ENCODE results near the gene PTPRD.
"Not testable (repeated sequence)": the region's sequence is repeated elsewhere in the genome, so short reads cannot be mapped to it uniquely, and the experiment has no call there.

PTPRD gene

GRCh38 chr9:9108641-9109040, 1504.2 kb downstream of the PTPRD start:
- ATAC-seq (replicated peaks; ENCODE audit: extremely low read depth, poor library complexity, severe bottlenecking) (no peak), DNase-seq (ENCODE audit: low spot score in 2 of 2) (no peak)
- H3K36me3 Mint-ChIP-seq (ENCODE audit: insufficient read depth): no peaks in the 10 kb centered on the region
- no peak overlapping the region for H3K4me3 Mint-ChIP-seq
- no peak overlapping the region for H3K27ac Mint-ChIP-seq (ENCODE audit: low read depth)
- no peaks in the 10 kb centered on the region for H3K27me3 Mint-ChIP-seq
- H3K9me3 Mint-ChIP-seq: peaks cover 25% of the 10 kb centered on the region
- H3K4me1 Mint-ChIP-seq: no peaks in the 10 kb centered on the region

- ATAC-seq (replicated peaks; ENCODE audit: extremely low read depth, poor library complexity, severe bottlenecking) (no peak), DNase-seq (ENCODE audit: low spot score in 2 of 2) (no peak)
- H3K27ac Mint-ChIP-seq (ENCODE audit: low read depth): no peak overlapping the region
- no peaks in the 10 kb centered on the region for H3K4me1 Mint-ChIP-seq
- no peaks in the 10 kb centered on the region for H3K27me3 Mint-ChIP-seq
- H3K4me3 Mint-ChIP-seq: no peak overlapping the region
- no peaks in the 10 kb centered on the region for H3K36me3 Mint-ChIP-seq (ENCODE audit: insufficient read depth)
- peaks cover 13% of the 10 kb centered on the region for H3K9me3 Mint-ChIP-seq
Observed at GRCh38 chr9:9102295-9102694, 1510.5 kb downstream of the PTPRD start.

GRCh38 chr9:9100070-9100469, 1512.7 kb downstream of the PTPRD start:
- Mint-ChIP-seq H3K27me3 (no peaks in the 10 kb centered on the region), H3K9me3 (peaks cover 6% of the 10 kb centered on the region), H3K36me3 (ENCODE audit: insufficient read depth) (no peaks in the 10 kb centered on the region), H3K4me3 (no peak overlapping the region), H3K27ac (ENCODE audit: low read depth) (no peak overlapping the region), H3K4me1 (no peaks in the 10 kb centered on the region)
- DNase-seq (ENCODE audit: low spot score in 2 of 2) (no peak), ATAC-seq (replicated peaks; ENCODE audit: extremely low read depth, poor library complexity, severe bottlenecking) (no peak)

GRCh38 chr9:9099646-9100045, 1513.2 kb downstream of the PTPRD start:
- H3K36me3 Mint-ChIP-seq (ENCODE audit: insufficient read depth): no peaks in the 10 kb centered on the region
- H3K9me3 Mint-ChIP-seq: peaks cover 3% of the 10 kb centered on the region
- no peak for DNase-seq (ENCODE audit: low spot score in 2 of 2)
- H3K4me3 Mint-ChIP-seq: no peak overlapping the region
- H3K27ac Mint-ChIP-seq (ENCODE audit: low read depth): no peak overlapping the region
- H3K27me3 Mint-ChIP-seq: no peaks in the 10 kb centered on the region
- ATAC-seq (replicated peaks; ENCODE audit: extremely low read depth, poor library complexity, severe bottlenecking): no peak
- H3K4me1 Mint-ChIP-seq: no peaks in the 10 kb centered on the region

- DNase-seq (ENCODE audit: low spot score in 2 of 2); H3K27me3 Mint-ChIP-seq; H3K9me3 Mint-ChIP-seq; H3K27ac Mint-ChIP-seq (ENCODE audit: low read depth); H3K4me1 Mint-ChIP-seq; ATAC-seq (replicated peaks; ENCODE audit: extremely low read depth, poor library complexity, severe bottlenecking); H3K36me3 Mint-ChIP-seq (ENCODE audit: insufficient read depth); H3K4me3 Mint-ChIP-seq: not testable (repeated sequence)
Observed at GRCh38 chr9:9097254-9097653, 1515.5 kb downstream of the PTPRD start.

- Mint-ChIP-seq H3K4me3 (no peak overlapping the region), H3K27ac (ENCODE audit: low read depth) (no peak overlapping the region), H3K9me3 (no peaks in the 10 kb centered on the region), H3K36me3 (ENCODE audit: insufficient read depth) (no peaks in the 10 kb centered on the region), H3K27me3 (no peaks in the 10 kb centered on the region), H3K4me1 (no peaks in the 10 kb centered on the region)
- ATAC-seq (replicated peaks; ENCODE audit: extremely low read depth, poor library complexity, severe bottlenecking) (no peak), DNase-seq (ENCODE audit: low spot score in 2 of 2) (no peak)
Observed at GRCh38 chr9:9091387-9091786, 1521.4 kb downstream of the PTPRD start.

- no peak for DNase-seq (ENCODE audit: low spot score in 2 of 2)
- Mint-ChIP-seq H3K9me3 (peaks cover 32% of the 10 kb centered on the region), H3K27ac (ENCODE audit: low read depth) (no peak overlapping the region), H3K36me3 (ENCODE audit: insufficient read depth) (peaks cover 1% of the 10 kb centered on the region), H3K4me1 (no peaks in the 10 kb centered on the region), H3K27me3 (no peaks in the 10 kb centered on the region), H3K4me3 (no peak overlapping the region)
- ATAC-seq (replicated peaks; ENCODE audit: extremely low read depth, poor library complexity, severe bottlenecking): no peak
Observed at GRCh38 chr9:9079473-9079872, 1533.3 kb downstream of the PTPRD start.

GRCh38 chr9:9078301-9078700, 1534.5 kb downstream of the PTPRD start:
- DNase-seq (ENCODE audit: low spot score in 2 of 2) (no peak), ATAC-seq (replicated peaks; ENCODE audit: extremely low read depth, poor library complexity, severe bottlenecking) (no peak)
- peaks cover 32% of the 10 kb centered on the region for H3K9me3 Mint-ChIP-seq
- no peaks in the 10 kb centered on the region for H3K27me3 Mint-ChIP-seq
- H3K36me3 Mint-ChIP-seq (ENCODE audit: insufficient read depth): peaks cover 1% of the 10 kb centered on the region
- H3K27ac Mint-ChIP-seq (ENCODE audit: low read depth): no peak overlapping the region
- H3K4me3 Mint-ChIP-seq: no peak overlapping the region
- no peaks in the 10 kb centered on the region for H3K4me1 Mint-ChIP-seq

GRCh38 chr9:9061627-9062026, 1551.2 kb downstream of the PTPRD start:
- no peaks in the 10 kb centered on the region for H3K4me1 Mint-ChIP-seq
- no peak overlapping the region for H3K4me3 Mint-ChIP-seq
- no peaks in the 10 kb centered on the region for H3K27me3 Mint-ChIP-seq
- no peak overlapping the region for H3K27ac Mint-ChIP-seq (ENCODE audit: low read depth)
- no peak for ATAC-seq (replicated peaks; ENCODE audit: extremely low read depth, poor library complexity, severe bottlenecking)
- peaks cover 25% of the 10 kb centered on the region for H3K9me3 Mint-ChIP-seq
- DNase-seq (ENCODE audit: low spot score in 2 of 2): no peak
- no peaks in the 10 kb centered on the region for H3K36me3 Mint-ChIP-seq (ENCODE audit: insufficient read depth)

- Mint-ChIP-seq H3K9me3 (peaks cover 12% of the 10 kb centered on the region), H3K27ac (ENCODE audit: low read depth) (no peak overlapping the region), H3K4me3 (no peak overlapping the region), H3K27me3 (no peaks in the 10 kb centered on the region), H3K36me3 (ENCODE audit: insufficient read depth) (no peaks in the 10 kb centered on the region), H3K4me1 (no peaks in the 10 kb centered on the region)
- DNase-seq (ENCODE audit: low spot score in 2 of 2) (no peak), ATAC-seq (replicated peaks; ENCODE audit: extremely low read depth, poor library complexity, severe bottlenecking) (no peak)
Observed at GRCh38 chr9:9054354-9054992, 1558.3 kb downstream of the PTPRD start.

GRCh38 chr9:9045572-9045971, 1567.2 kb downstream of the PTPRD start:
- Mint-ChIP-seq H3K27me3 (no peaks in the 10 kb centered on the region), H3K27ac (ENCODE audit: low read depth) (no peak overlapping the region), H3K4me1 (no peaks in the 10 kb centered on the region), H3K36me3 (ENCODE audit: insufficient read depth) (peaks cover 1% of the 10 kb centered on the region), H3K9me3 (peaks cover 5% of the 10 kb centered on the region), H3K4me3 (no peak overlapping the region)
- ATAC-seq (replicated peaks; ENCODE audit: extremely low read depth, poor library complexity, severe bottlenecking) (no peak), DNase-seq (ENCODE audit: low spot score in 2 of 2) (no peak)

- Mint-ChIP-seq H3K9me3 (peaks cover 5% of the 10 kb centered on the region), H3K36me3 (ENCODE audit: insufficient read depth) (peaks cover 1% of the 10 kb centered on the region)
- ATAC-seq (replicated peaks; ENCODE audit: extremely low read depth, poor library complexity, severe bottlenecking): no peak
Observed at GRCh38 chr9:9045072-9045471, 1567.7 kb downstream of the PTPRD start.

GRCh38 chr9:9043788-9044187, 1569.0 kb downstream of the PTPRD start:
- not testable (repeated sequence) for H3K9me3 Mint-ChIP-seq; H3K27me3 Mint-ChIP-seq; H3K4me1 Mint-ChIP-seq; DNase-seq (ENCODE audit: low spot score in 2 of 2); H3K4me3 Mint-ChIP-seq; H3K36me3 Mint-ChIP-seq (ENCODE audit: insufficient read depth); H3K27ac Mint-ChIP-seq (ENCODE audit: low read depth); ATAC-seq (replicated peaks; ENCODE audit: extremely low read depth, poor library complexity, severe bottlenecking)

More at GRCh38 chr9:9045072-9045471, 1567.7 kb downstream of the PTPRD start:
- no peaks in the 10 kb centered on the region for H3K4me1 Mint-ChIP-seq
- no peak for DNase-seq (ENCODE audit: low spot score in 2 of 2)
- H3K27me3 Mint-ChIP-seq: no peaks in the 10 kb centered on the region
- H3K27ac Mint-ChIP-seq (ENCODE audit: low read depth): no peak overlapping the region
- no peak overlapping the region for H3K4me3 Mint-ChIP-seq
